OCI-LY7 (cell line): ENCODE measurements around the gene ARAP3. TPM values are rescaled to one million over a fixed set of nuclear protein-coding genes. Genes with fewer than 3 reads are reported as not detected.

ENCODE experiments used
- BruUV-seq: library from RNA; stranded (reverse); fragments of 400-500 nt; replicated peaks from 2 replicates; lab custom pipeline; 2021; lab: Mats Ljungman, UMichigan
- CTCF ChIA-PET: fragments of 300-600 bp; sonication (Branson Sonifier 250); formaldehyde crosslinking; loops from one replicate; lab custom pipeline; 2022; ENCODE audit warnings: antibody characterized with exemption; ENCODE audit not compliant: unreplicated experiment; lab: Charles Lee
- POLR2A ChIA-PET: fragments of 300-600 bp; sonication (Branson Sonifier 250); formaldehyde crosslinking; loops from one replicate; lab custom pipeline; 2022; ENCODE audit warnings: antibody characterized with exemption; lab: Charles Lee
- DNase-seq: peaks from one replicate; pipeline ENCODE4 v3.0.0-alpha.2; 2015; ENCODE audit warnings: low spot score
- H2AFZ ChIP-seq: fragments of 200-600 bp; sonication (generic), shearing (Covaris generic); 2 replicates; pipeline ENCODE4 v1.6.1; 2014; ENCODE audit warnings: mild to moderate bottlenecking, antibody characterized with exemption, low read length, moderate library complexity
- H3K27ac ChIP-seq: fragments of 200-600 bp; sonication (generic); 2 replicates; pipeline ENCODE4 v1.5.1; 2014; ENCODE audit warnings: mixed run types, low read depth, mild to moderate bottlenecking, moderate library complexity, low read length, inconsistent platforms; ENCODE audit not compliant: poor library complexity, severe bottlenecking
- H3K36me3 ChIP-seq: fragments of 200-600 bp; sonication (generic); 2 replicates; pipeline ENCODE4 v1.6.1; 2014; ENCODE audit warnings: mild to moderate bottlenecking, antibody characterized with exemption, low read length, moderate library complexity, mixed read lengths; ENCODE audit not compliant: insufficient read depth
- H3K4me1 ChIP-seq: fragments of 200-600 bp; sonication (generic); 2 replicates; pipeline ENCODE4 v1.5.1; 2014; ENCODE audit warnings: mild to moderate bottlenecking, low read length; ENCODE audit not compliant: insufficient read depth, poor library complexity, severe bottlenecking
- H3K4me2 ChIP-seq: fragments of 200-600 bp; sonication (generic); 2 replicates; pipeline ENCODE4 v1.6.1; 2014; ENCODE audit warnings: mild to moderate bottlenecking, low read length
- H3K4me3 ChIP-seq: fragments of 200-600 bp; sonication (generic); 2 replicates; pipeline ENCODE4 v1.5.1; 2014; ENCODE audit warnings: mild to moderate bottlenecking, low read depth, low read length; ENCODE audit not compliant: poor library complexity, severe bottlenecking
- H3K79me2 ChIP-seq: fragments of 200-600 bp; sonication (generic); 2 replicates; pipeline ENCODE4 v1.6.1; 2016; ENCODE audit warnings: low read depth, mild to moderate bottlenecking, low read length, moderate library complexity, mixed read lengths; ENCODE audit not compliant: insufficient read depth
- H3K9me2 ChIP-seq: fragments of 200-600 bp; sonication (generic); 2 replicates; pipeline ENCODE4 v1.6.1; 2016; ENCODE audit warnings: mild to moderate bottlenecking, low read length, mixed read lengths; ENCODE audit not compliant: insufficient read depth
- H3K9me3 ChIP-seq: fragments of 200-600 bp; sonication (generic); 2 replicates; pipeline ENCODE4 v1.6.1; 2014; ENCODE audit warnings: mild to moderate bottlenecking, mixed run types, low read length, mixed read lengths
- H4K20me1 ChIP-seq: fragments of 200-600 bp; sonication (generic); 2 replicates; pipeline ENCODE4 v1.6.1; 2014; ENCODE audit warnings: mild to moderate bottlenecking, antibody characterized with exemption, low read length, moderate library complexity, mixed read lengths; ENCODE audit not compliant: insufficient read depth
- EZH2phosphoT487 ChIP-seq: fragments of 200-600 bp; sonication (generic); IDR thresholded peaks from 2 replicates; pipeline ENCODE4 v1.6.1; 2018; ENCODE audit warnings: low read depth, borderline replicate concordance, mild to moderate bottlenecking, mixed run types, antibody characterized with exemption, low read length, moderate library complexity, mixed read lengths
- intact Hi-C: fragments of 100-400 bp; cut with micrococcal nuclease; formaldehyde crosslinking; loops from one replicate; pipeline ENCODE4 v1.10.0; 2022; ENCODE audit not compliant: unreplicated experiment
- total RNA-seq, 2 experiments: library from RNA; depleted of rRNA in 1 of 2; stranded (reverse); fragments of >200 nt in 1 of 2; shearing (Covaris generic) in 1 of 2; gene quantifications; 2 replicates each; pipeline ENCODE4 v1.2.3, GENCODE V29; 2014 to 2022
- TF ChIP-seq, protein P1 (sequence below): fragments of 200-600 bp; sonication (generic); conservative IDR thresholded peaks from 2 replicates; pipeline ENCODE4 v1.5.1; 2014; ENCODE audit warnings: mild to moderate bottlenecking, antibody characterized with exemption, low read length, moderate library complexity, mixed read lengths

The ARAP3 gene
- total RNA-seq, 2 experiments from 2014 or later, result not detected

DNA sequence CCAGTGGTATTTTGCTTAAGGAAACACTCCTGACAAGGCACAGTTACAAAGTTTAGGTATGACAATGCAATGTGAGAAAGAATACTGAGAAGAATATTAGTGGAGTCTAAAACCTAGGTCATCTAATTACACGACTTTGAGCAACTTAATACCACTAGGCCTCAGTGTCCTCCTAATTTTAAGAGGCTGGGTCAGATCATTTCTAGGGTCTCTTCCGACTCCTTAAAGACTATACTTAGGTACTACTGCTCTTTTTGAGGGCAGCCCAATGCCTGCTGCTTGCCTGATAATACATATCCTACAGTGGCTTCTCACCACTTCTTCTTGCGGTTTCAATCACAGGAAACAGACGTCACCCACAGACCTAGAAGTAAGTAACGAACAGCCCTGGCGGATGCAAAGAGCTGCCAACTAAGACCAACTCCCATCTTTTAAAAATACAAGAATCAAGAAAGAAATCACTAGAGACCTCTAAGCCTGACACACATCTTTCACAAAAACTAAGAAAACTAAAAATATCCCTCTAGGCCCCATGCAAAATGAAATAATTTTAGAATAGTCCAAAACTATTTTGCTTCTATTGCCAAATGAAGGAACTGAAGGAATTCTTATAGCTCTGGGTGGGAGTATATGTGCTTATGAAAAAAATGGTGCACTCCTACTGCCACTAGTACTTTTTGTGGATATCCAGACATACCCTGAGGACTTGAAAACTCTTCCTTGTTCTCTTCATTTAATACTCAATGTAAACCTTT is 76.3 kb downstream of the ARAP3 start:
- Histone ChIP-seq H3K4me1 (peaks cover 43% of the 10 kb centered on the region), H3K9me2 (no peaks in the 10 kb centered on the region), H2AFZ (no peak overlapping the region), H3K4me2 (peak overlapping the region; percentile 75), H4K20me1 (peaks cover 22% of the 10 kb centered on the region), H3K9me3 (no peaks in the 10 kb centered on the region), H3K79me2 (peaks cover 92% of the 10 kb centered on the region), H3K27ac (peak overlapping the region; percentile 72), H3K36me3 (peaks cover 22% of the 10 kb centered on the region), H3K4me3 (peak overlapping the region; percentile 39)
- POLR2A ChIA-PET, result interaction anchor here (1.7 to 5.5 kb wide), 3 partner anchors 8 to 17 kb away, joined by 5 to 43 read pairs (median 14); partner anchors contain the start of gene DIAPH1
- TF ChIP-seq EZH2phosphoT487, result no peak
- TF ChIP-seq, protein P1, sequence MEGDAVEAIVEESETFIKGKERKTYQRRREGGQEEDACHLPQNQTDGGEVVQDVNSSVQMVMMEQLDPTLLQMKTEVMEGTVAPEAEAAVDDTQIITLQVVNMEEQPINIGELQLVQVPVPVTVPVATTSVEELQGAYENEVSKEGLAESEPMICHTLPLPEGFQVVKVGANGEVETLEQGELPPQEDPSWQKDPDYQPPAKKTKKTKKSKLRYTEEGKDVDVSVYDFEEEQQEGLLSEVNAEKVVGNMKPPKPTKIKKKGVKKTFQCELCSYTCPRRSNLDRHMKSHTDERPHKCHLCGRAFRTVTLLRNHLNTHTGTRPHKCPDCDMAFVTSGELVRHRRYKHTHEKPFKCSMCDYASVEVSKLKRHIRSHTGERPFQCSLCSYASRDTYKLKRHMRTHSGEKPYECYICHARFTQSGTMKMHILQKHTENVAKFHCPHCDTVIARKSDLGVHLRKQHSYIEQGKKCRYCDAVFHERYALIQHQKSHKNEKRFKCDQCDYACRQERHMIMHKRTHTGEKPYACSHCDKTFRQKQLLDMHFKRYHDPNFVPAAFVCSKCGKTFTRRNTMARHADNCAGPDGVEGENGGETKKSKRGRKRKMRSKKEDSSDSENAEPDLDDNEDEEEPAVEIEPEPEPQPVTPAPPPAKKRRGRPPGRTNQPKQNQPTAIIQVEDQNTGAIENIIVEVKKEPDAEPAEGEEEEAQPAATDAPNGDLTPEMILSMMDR, result no peak
- CTCF ChIA-PET, result interaction anchor here (1.0 to 1.3 kb wide), 2 partner anchors 12 to 13 kb away, joined by 3 read pairs; no protein-coding TSS in a partner anchor
- no TSS peak for BruUV-seq
- intact Hi-C loops, result no loop called here
- DNase-seq, result peak; percentile 84

GRCh38 chr5:141603923-141604717 is 77.9 kb downstream of the ARAP3 start:
- intact Hi-C loops, result no loop called here
- Histone ChIP-seq H3K9me2 (no peaks in the 10 kb centered on the region), H3K4me2 (peak overlapping the region; percentile 75), H4K20me1 (peaks cover 17% of the 10 kb centered on the region), H2AFZ (no peak overlapping the region), H3K4me3 (no peak overlapping the region), H3K79me2 (peaks cover 89% of the 10 kb centered on the region), H3K9me3 (no peaks in the 10 kb centered on the region), H3K4me1 (peaks cover 46% of the 10 kb centered on the region), H3K36me3 (peaks cover 12% of the 10 kb centered on the region; the same call in 1 of the 2 replicates), H3K27ac (no peak overlapping the region)
- no peak for TF ChIP-seq EZH2phosphoT487
- TF ChIP-seq, protein P1, result no peak
- DNase-seq, result peak; percentile 9
- CTCF ChIA-PET, result interaction anchor here (0.6 kb wide), 1 partner anchor 12 kb away, joined by 3 read pairs; no protein-coding TSS in a partner anchor
- no TSS peak for BruUV-seq
- POLR2A ChIA-PET, result interaction anchor here (0.6 to 1.8 kb wide), 3 partner anchors 12 to 188 kb away, joined by 3 to 7 read pairs (median 4); no protein-coding TSS in a partner anchor

Other genes with a start within 250 kb of the ARAP3 start
- 20.4 and 27.2 TPM in 2 replicates for gene PCDHGC3, start 206.3 kb downstream of the ARAP3 start, total RNA-seq (2014; rRNA removed; shearing (Covaris generic))
- 59.7 and 60.0 TPM in 2 replicates for gene PCDHGC3, start 206.3 kb downstream of the ARAP3 start, total RNA-seq (2022)
- 6.3 and 8.4 TPM in 2 replicates for gene PCDHGC4, start 197.2 kb downstream of the ARAP3 start, total RNA-seq (2014; rRNA removed; shearing (Covaris generic))
- 6.4 and 7.0 TPM in 2 replicates for gene PCDHGC4, start 197.2 kb downstream of the ARAP3 start, total RNA-seq (2022)
- gene PCDHGC5, start 193.1 kb downstream of the ARAP3 start, total RNA-seq (2014; rRNA removed; shearing (Covaris generic)), result 3.0 and 4.4 TPM in 2 replicates
- 5.0 and 5.4 TPM in 2 replicates for gene PCDHGC5, start 193.1 kb downstream of the ARAP3 start, total RNA-seq (2022)
- gene DIAPH1, start 63.2 kb downstream of the ARAP3 start, total RNA-seq (2014; rRNA removed; shearing (Covaris generic)), result 64.9 and 78.8 TPM in 2 replicates
- 143 and 174 TPM in 2 replicates for gene DIAPH1, start 63.2 kb downstream of the ARAP3 start, total RNA-seq (2022)
- 78.8 and 85.4 TPM in 2 replicates for gene HDAC3, start 45.4 kb downstream of the ARAP3 start, total RNA-seq (2014; rRNA removed; shearing (Covaris generic))
- gene HDAC3, start 45.4 kb downstream of the ARAP3 start, total RNA-seq (2022), result 83.6 and 85.3 TPM in 2 replicates
- gene RELL2, start 45.2 kb downstream of the ARAP3 start, total RNA-seq (2014; rRNA removed; shearing (Covaris generic)), result 28.0 and 29.8 TPM in 2 replicates
- 37.9 and 43.1 TPM in 2 replicates for gene RELL2, start 45.2 kb downstream of the ARAP3 start, total RNA-seq (2022)
- 31.9 and 49.0 TPM in 2 replicates for gene FCHSD1, start 30.8 kb downstream of the ARAP3 start, total RNA-seq (2014; rRNA removed; shearing (Covaris generic))
- gene FCHSD1, start 30.8 kb downstream of the ARAP3 start, total RNA-seq (2022), result 55.3 and 60.8 TPM in 2 replicates
- gene PCDH1, start 196.2 kb upstream of the ARAP3 start, total RNA-seq (2014; rRNA removed; shearing (Covaris generic)), result not detected in 2 replicates
- 0.41 TPM in 1 of 2 replicates, not detected in the other for gene PCDH1, start 196.2 kb upstream of the ARAP3 start, total RNA-seq (2022)
- gene DELE1, start 241.6 kb upstream of the ARAP3 start, total RNA-seq (2014; rRNA removed; shearing (Covaris generic)), result 67.9 and 81.2 TPM in 2 replicates
- gene DELE1, start 241.6 kb upstream of the ARAP3 start, total RNA-seq (2022), result 78.5 and 89.4 TPM in 2 replicates